ENCODE measurements around the gene HECTD4. TPM values are rescaled to one million over a fixed set of nuclear protein-coding genes. Genes with fewer than 3 reads are reported as not detected.

HECTD4 gene
- polyA plus RNA-seq, 1 donor from 2014 or later = 15.8 TPM

DNA sequence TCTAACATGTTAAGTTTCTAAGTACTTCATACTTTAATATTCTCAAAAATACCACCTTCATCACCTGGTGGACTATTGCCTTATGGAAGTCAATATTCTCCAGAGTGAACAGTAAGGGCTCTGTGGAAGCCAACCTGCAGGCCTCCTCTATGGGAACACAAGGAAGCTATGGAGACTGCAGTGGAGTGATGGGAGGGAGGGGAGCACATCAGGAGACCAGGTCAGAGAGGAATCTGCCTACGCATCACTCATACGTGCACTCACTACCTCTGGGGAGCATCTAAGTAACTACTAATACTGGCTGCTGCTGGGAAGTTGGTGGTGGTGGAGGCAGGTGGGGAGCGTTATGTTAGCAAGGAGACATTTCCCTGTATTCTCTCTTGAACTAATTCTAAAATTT is 19.9 kb downstream of the HECTD4 start:
- Histone ChIP-seq H3K36me3 (ENCODE audit: insufficient read depth, low read length) (no peaks in the 10 kb centered on the region), H3K4me2 (ENCODE audit: low read length) (no peak overlapping the region), H4K20me1 (ENCODE audit: insufficient read depth) (peaks cover 6% of the 10 kb centered on the region), H3K9me2 (ENCODE audit: insufficient read depth, low read length) (no peaks in the 10 kb centered on the region), H3K79me2 (replicated peaks; ENCODE audit: insufficient read depth, low read length) (peaks cover 74% of the 10 kb centered on the region), H2AFZ (ENCODE audit: low read depth, low read length) (no peak overlapping the region), H3F3A (ENCODE audit: insufficient read depth, low read length, poor library complexity, severe bottlenecking) (no peaks in the 10 kb centered on the region), H3K9ac (ENCODE audit: low read length) (no peak overlapping the region), H3K4me3 (ENCODE audit: low read length) (no peak overlapping the region), H3K27me3 (ENCODE audit: insufficient read depth, low read depth, low read length) (no peaks in the 10 kb centered on the region), H3K27ac (ENCODE audit: low read length) (no peak overlapping the region), H3K9me3 (ENCODE audit: low read length) (no peaks in the 10 kb centered on the region)
- no peak for TF ChIP-seq EP300 (conservative IDR thresholded peaks at IDR 0.05; ENCODE audit: poor library complexity, severe bottlenecking)
- no peak for TF ChIP-seq CTCF (IDR thresholded peaks at IDR 0.05; ENCODE audit: poor library complexity, severe bottlenecking)
- TF ChIP-seq REST (IDR thresholded peaks at IDR 0.05; ENCODE audit: borderline replicate concordance) = no peak
- TF ChIP-seq SMC3 (conservative IDR thresholded peaks at IDR 0.05; ENCODE audit: poor library complexity) = no peak
- no peak for TF ChIP-seq TAF1 (IDR thresholded peaks at IDR 0.05; ENCODE audit: low read depth)
- TF ChIP-seq RAD21 (conservative IDR thresholded peaks at IDR 0.05) = no peak
- TF ChIP-seq MXI1 (conservative IDR thresholded peaks at IDR 0.05; ENCODE audit: poor library complexity, severe bottlenecking) = no peak

- Histone ChIP-seq H4K20me1 (ENCODE audit: insufficient read depth) (peaks cover 6% of the 10 kb centered on the region), H3K79me2 (replicated peaks; ENCODE audit: insufficient read depth, low read length) (peaks cover 65% of the 10 kb centered on the region), H3K9me3 (ENCODE audit: low read length) (no peaks in the 10 kb centered on the region), H2AFZ (ENCODE audit: low read depth, low read length) (no peak overlapping the region), H3K9me2 (ENCODE audit: insufficient read depth, low read length) (no peaks in the 10 kb centered on the region), H3K9ac (ENCODE audit: low read length) (no peak overlapping the region), H3K4me2 (ENCODE audit: low read length) (no peak overlapping the region), H3F3A (ENCODE audit: insufficient read depth, low read length, poor library complexity, severe bottlenecking) (no peaks in the 10 kb centered on the region), H3K27me3 (ENCODE audit: insufficient read depth, low read depth, low read length) (no peaks in the 10 kb centered on the region), H3K27ac (ENCODE audit: low read length) (no peak overlapping the region), H3K36me3 (ENCODE audit: insufficient read depth, low read length) (no peaks in the 10 kb centered on the region), H3K4me3 (ENCODE audit: low read length) (no peak overlapping the region)
- no peak for TF ChIP-seq MXI1 (conservative IDR thresholded peaks at IDR 0.05; ENCODE audit: poor library complexity, severe bottlenecking)
Observed at GRCh38 chr12:112361271-112361670, 21.0 kb downstream of the HECTD4 start.

DNA sequence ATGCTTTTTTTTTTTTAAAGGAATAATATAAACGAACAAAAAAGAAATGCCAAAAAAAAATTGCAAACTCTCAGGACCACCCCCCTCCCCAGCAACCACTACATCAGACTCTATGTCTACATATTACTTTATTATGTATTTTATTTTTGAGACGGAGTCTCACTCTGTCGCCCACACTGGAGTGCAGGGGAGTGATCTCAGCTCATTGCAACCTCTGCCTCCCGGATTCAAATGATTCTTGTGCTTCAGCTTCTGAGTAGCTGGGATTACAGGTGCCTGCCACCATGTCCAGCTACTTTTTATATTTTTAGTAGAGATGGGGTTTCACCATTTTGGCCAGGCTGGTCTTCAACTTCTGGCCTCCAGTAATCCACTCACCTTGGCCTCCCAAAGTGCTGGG is 22.9 kb downstream of the HECTD4 start:
- Histone ChIP-seq H3K4me3 (ENCODE audit: low read length) (no peak overlapping the region), H3K9me2 (ENCODE audit: insufficient read depth, low read length) (no peaks in the 10 kb centered on the region), H3F3A (ENCODE audit: insufficient read depth, low read length, poor library complexity, severe bottlenecking) (no peaks in the 10 kb centered on the region), H3K9ac (ENCODE audit: low read length) (no peak overlapping the region), H3K27me3 (ENCODE audit: insufficient read depth, low read depth, low read length) (no peaks in the 10 kb centered on the region), H3K79me2 (replicated peaks; ENCODE audit: insufficient read depth, low read length) (peaks cover 51% of the 10 kb centered on the region), H3K9me3 (ENCODE audit: low read length) (no peaks in the 10 kb centered on the region), H2AFZ (ENCODE audit: low read depth, low read length) (no peak overlapping the region), H3K4me2 (ENCODE audit: low read length) (no peak overlapping the region), H3K36me3 (ENCODE audit: insufficient read depth, low read length) (no peaks in the 10 kb centered on the region), H3K27ac (ENCODE audit: low read length) (no peak overlapping the region), H4K20me1 (ENCODE audit: insufficient read depth) (peaks cover 6% of the 10 kb centered on the region)
- TF ChIP-seq RAD21 (conservative IDR thresholded peaks at IDR 0.05) = no peak
- no peak for TF ChIP-seq TAF1 (IDR thresholded peaks at IDR 0.05; ENCODE audit: low read depth)
- no peak for TF ChIP-seq POLR2AphosphoS5 (IDR thresholded peaks at IDR 0.05)
- TF ChIP-seq CTCF (IDR thresholded peaks at IDR 0.05; ENCODE audit: poor library complexity, severe bottlenecking) = no peak

Data from neural cell (in vitro differentiated cells).